Fibroblast of lung (primary cell): Measurements from ENCODE around the gene CDC42EP1.

Source experiments
- CTCF ChIP-seq, 2 donors: IDR thresholded peaks in 1 of 2; conservative IDR thresholded peaks in 1 of 2; 1 replicate in 1 of 2; 2 replicates in 1 of 2; pipeline ENCODE4 v1.5.1; 2011 to 2012; ENCODE audit warnings: low read length in 2 of 2, control low read depth in 1 of 2, inconsistent platforms in 1 of 2, low read depth in 1 of 2, mild to moderate bottlenecking in 1 of 2
- EZH2 ChIP-seq: IDR thresholded peaks from 2 replicates; pipeline ENCODE4 v1.5.1; 2012; ENCODE audit warnings: low read length, control low read depth, mild to moderate bottlenecking; ENCODE audit errors: missing control alignments

- TF ChIP-seq CTCF (conservative IDR thresholded peaks at IDR 0.05 in 1 of 2, IDR thresholded peaks at IDR 0.05 in 1 of 2; ENCODE audit: low read depth in 1 of 2, low read length in 2 of 2), result no peak
- no peak for TF ChIP-seq EZH2
Measured at GRCh38 chr22:37607935-37608476, 47.7 kb downstream of the CDC42EP1 start.
